Omental fat pad (tissue), 4 donors: ENCODE data around the gene AUTS2. TPM values are rescaled to one million over a fixed set of nuclear protein-coding genes. Genes with fewer than 3 reads are reported as not detected.

Experiments
- ATAC-seq: fragments of 150-250 bp; one replicate; pipeline ENCODE4 v1.9.1; 2016; ENCODE audit warnings: mild to moderate bottlenecking, moderate library complexity; ENCODE audit not compliant: low FRiP score
- DNase-seq: peaks from one replicate; pipeline ENCODE4 v3.0.0-alpha.2; 2019; ENCODE audit warnings: low spot score
- CTCF ChIP-seq, 3 donors: fragments of 450-650 bp; IDR thresholded peaks; one replicate each; pipeline ENCODE4 v1.5.1; 2016 to 2017; ENCODE audit warnings: antibody characterized with exemption in 3 of 3, mild to moderate bottlenecking in 3 of 3, moderate library complexity in 2 of 3
- total RNA-seq, 4 donors: library from RNA; depleted of rRNA; stranded (reverse); fragments of >200 nt; gene quantifications; one replicate each; pipeline ENCODE4 v1.1.0, GENCODE V29; 2016

The AUTS2 gene
- total RNA-seq, 4 donors from 2014 or later = 13.2 to 27.0 (median 21.2) TPM

- ATAC-seq (no peak), DNase-seq (no peak)
- no peak for TF ChIP-seq CTCF (IDR thresholded peaks at IDR 0.05)
Observed at GRCh38 chr7:69935107-69935506, 336.8 kb downstream of the AUTS2 start.

DNA sequence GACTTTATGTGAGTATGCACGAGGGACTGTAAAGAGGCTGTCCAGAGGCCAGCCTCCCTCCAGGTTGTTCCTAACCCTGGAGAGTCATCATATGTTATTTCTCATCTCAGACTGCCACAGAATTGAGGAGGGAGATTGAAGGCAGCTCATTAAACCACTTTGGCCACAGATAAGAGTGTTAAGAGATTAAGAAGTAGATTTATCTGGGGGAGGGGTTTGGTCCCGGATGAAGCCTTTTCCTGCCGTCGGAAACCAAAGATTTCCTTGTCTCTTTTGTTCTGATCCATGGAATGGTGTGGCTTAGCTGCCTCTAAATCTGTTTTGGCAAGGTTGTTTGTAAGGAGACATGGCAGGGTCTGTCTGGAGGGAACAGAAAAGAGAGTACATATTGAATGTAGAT, 338.8 kb downstream of the AUTS2 start:
- ATAC-seq (no peak), DNase-seq (no peak)
- no peak for TF ChIP-seq CTCF (IDR thresholded peaks at IDR 0.05)

- ATAC-seq = no peak
- no peak for TF ChIP-seq CTCF (IDR thresholded peaks at IDR 0.05)
- no peak for DNase-seq
Observed at GRCh38 chr7:69939317-69939716, 341.0 kb downstream of the AUTS2 start.

DNA sequence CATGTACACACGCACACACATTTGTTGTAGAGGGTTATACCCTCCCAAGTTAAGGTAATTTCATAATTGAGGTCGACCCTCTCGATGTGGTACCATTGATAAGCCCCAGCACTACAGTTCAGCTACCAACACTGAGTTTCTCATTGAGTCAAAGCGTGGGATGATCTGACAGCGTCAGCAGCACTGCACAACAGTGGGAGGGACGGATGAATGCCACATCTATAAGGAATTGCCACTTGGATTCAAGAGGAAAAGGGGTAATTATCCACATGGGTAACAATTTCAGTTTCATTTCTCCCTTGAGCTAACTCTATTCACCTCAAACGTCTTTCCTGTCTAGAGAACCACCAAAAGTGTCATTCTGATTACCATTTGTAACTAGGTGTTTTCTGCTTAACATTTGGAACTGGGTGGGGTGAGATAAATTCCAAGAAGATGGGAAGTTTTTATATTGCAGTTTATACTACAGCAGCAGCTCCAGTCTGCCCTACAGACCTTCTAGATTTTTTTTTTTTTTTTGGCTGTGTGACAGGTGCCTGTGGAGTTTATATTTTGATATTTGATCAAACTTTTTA, 342.9 kb downstream of the AUTS2 start:
- TF ChIP-seq CTCF (IDR thresholded peaks at IDR 0.05) = no peak
- DNase-seq = no peak
- no peak for ATAC-seq

DNA sequence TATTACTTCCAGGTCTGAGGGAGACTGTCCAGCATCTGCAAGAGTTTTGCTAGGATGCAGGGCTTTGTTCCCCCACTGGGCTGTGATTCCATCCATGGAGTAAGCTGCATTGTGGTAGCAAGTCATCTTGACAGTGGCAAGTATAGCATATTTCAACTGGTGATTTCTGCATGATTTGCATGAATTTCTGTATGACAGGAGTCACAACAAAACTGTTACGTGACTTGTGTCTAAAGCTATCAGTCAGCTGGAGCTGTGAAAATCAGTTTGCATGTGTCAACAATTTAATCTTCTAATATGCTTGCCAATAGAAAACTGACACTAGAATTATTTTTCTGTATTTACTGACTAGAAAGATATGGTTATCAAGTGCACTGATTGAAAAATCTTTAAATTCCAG, 344.3 kb downstream of the AUTS2 start:
- no peak for ATAC-seq
- no peak for TF ChIP-seq CTCF (IDR thresholded peaks at IDR 0.05)
- DNase-seq = no peak

DNA sequence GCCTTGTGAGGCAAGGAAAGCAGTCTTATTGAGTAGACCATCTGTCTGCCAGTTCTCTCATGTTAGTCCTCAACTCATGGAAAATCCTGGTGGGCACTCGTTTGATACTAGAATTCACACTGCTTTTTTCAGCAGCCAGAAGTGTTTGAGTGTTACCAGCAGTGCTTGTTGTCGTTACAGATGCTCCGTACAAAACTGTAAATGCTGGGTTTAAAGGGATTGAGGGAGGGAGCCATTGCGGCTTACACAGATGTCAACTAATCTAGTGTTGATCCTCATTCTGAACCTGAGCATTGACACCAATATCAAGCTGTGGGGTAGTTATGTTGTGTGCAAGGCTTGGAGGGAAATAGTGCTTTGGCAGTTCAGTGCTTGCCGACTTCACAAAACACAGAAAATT, 348.6 kb downstream of the AUTS2 start:
- no peak for ATAC-seq

More for the DNA sequence above, 348.6 kb downstream of the AUTS2 start:
- no peak for TF ChIP-seq CTCF (IDR thresholded peaks at IDR 0.05)
- no peak for DNase-seq
